Measurements from ENCODE around the gene DCAF7. TPM values are rescaled to one million over a fixed set of nuclear protein-coding genes. Genes with fewer than 3 reads are reported as not detected.

Gene DCAF7
- total RNA-seq, 4 donors from 2014 or later, result 24.8 to 29.7 (median 25.9) TPM

GRCh38 chr17:63514477-63514876 lies 35.8 kb upstream of the DCAF7 start:
- H3K9me3 ChIP-seq, result no peaks in the 10 kb centered on the region
- no peak for TF ChIP-seq POLR2A (IDR thresholded peaks at IDR 0.05)
- intact Hi-C loops (cut with DNase I), result no loop called here
- no peaks in the 10 kb centered on the region for H3K4me1 ChIP-seq
- no peak overlapping the region for H3K27ac ChIP-seq
- DNase-seq, result no peak
- 73 to 79% methylated on average over 3 of the region's 3 CpGs for WGBS, 2 donors
- H3K36me3 ChIP-seq, result no peaks in the 10 kb centered on the region
- peaks cover 0 to 26% (median 0%) of the 10 kb centered on the region in 4 donors for H3K27me3 ChIP-seq
- H3K4me3 ChIP-seq, result no peak overlapping the region

- TF ChIP-seq POLR2A (IDR thresholded peaks at IDR 0.05), result no peak
- no peak for TF ChIP-seq CTCF (IDR thresholded peaks at IDR 0.05)
- Histone ChIP-seq H3K4me1 (no peaks in the 10 kb centered on the region), H3K27ac (no peak overlapping the region), H3K27me3 (peaks cover 0 to 31% (median 0%) of the 10 kb centered on the region in 4 donors), H3K9me3 (no peaks in the 10 kb centered on the region), H3K36me3 (no peaks in the 10 kb centered on the region), H3K4me3 (no peak overlapping the region)
- DNase-seq, result no peak
- 78 to 94% methylated on average over 2 of the region's 2 CpGs for WGBS, 2 donors
- intact Hi-C loops (cut with DNase I), result no loop called here
These were observed 35.3 kb upstream of the DCAF7 start for GRCh38 chr17:63514974-63515373.

GRCh38 chr17:63515426-63515825 lies 34.9 kb upstream of the DCAF7 start:
- Histone ChIP-seq H3K27ac (no peak overlapping the region), H3K36me3 (no peaks in the 10 kb centered on the region), H3K27me3 (peaks cover 0 to 36% (median 0%) of the 10 kb centered on the region in 4 donors), H3K4me3 (no peak overlapping the region), H3K9me3 (no peaks in the 10 kb centered on the region), H3K4me1 (no peaks in the 10 kb centered on the region)
- 18 to 33% methylated on average over 1 of the region's 1 CpG for whole genome bisulfite sequencing, 2 donors
- intact Hi-C loops (cut with DNase I), result no loop called here
- DNase-seq, result no peak
- TF ChIP-seq CTCF (IDR thresholded peaks at IDR 0.05) (no peak), POLR2A (IDR thresholded peaks at IDR 0.05) (no peak)

GRCh38 chr17:63516910-63517824 lies 33.1 kb upstream of the DCAF7 start:
- Histone ChIP-seq H3K27me3 (peaks cover 0 to 48% (median 0%) of the 10 kb centered on the region in 4 donors), H3K27ac (no peak overlapping the region), H3K9me3 (no peaks in the 10 kb centered on the region), H3K36me3 (no peaks in the 10 kb centered on the region), H3K4me3 (no peak overlapping the region), H3K4me1 (no peaks in the 10 kb centered on the region)
- DNase-seq, result no peak
- intact Hi-C loops (cut with DNase I), result no loop called here
- WGBS, 2 donors, result 61 to 82% methylated on average over 4 of the region's 6 CpGs
- no peak for TF ChIP-seq CTCF (IDR thresholded peaks at IDR 0.05)
- no peak for TF ChIP-seq POLR2A (IDR thresholded peaks at IDR 0.05)

GRCh38 chr17:63517825-63518534 lies 32.3 kb upstream of the DCAF7 start:
- TF ChIP-seq POLR2A (IDR thresholded peaks at IDR 0.05) (no peak), CTCF (IDR thresholded peaks at IDR 0.05) (no peak)
- peaks cover 0 to 56% (median 0%) of the 10 kb centered on the region in 4 donors for H3K27me3 ChIP-seq
- no peak overlapping the region for H3K27ac ChIP-seq
- intact Hi-C loops (cut with DNase I), result no loop called here
- WGBS, 2 donors, result 82 to 86% methylated on average over 4 to 7 of the region's 8 CpGs
- no peak for DNase-seq
- no peak overlapping the region for H3K4me3 ChIP-seq
- H3K36me3 ChIP-seq, result no peaks in the 10 kb centered on the region
- peaks cover 0 to 4% (median 1%) of the 10 kb centered on the region in 3 donors for H3K4me1 ChIP-seq
- H3K9me3 ChIP-seq, result no peaks in the 10 kb centered on the region
